CD14-positive monocyte (primary cell): ENCODE measurements around the gene GLIS2. TPM values are rescaled to one million over a fixed set of nuclear protein-coding genes. Genes with fewer than 3 reads are reported as not detected.

Experiments used
- DNase-seq, 3 donors: peaks; one replicate each; pipeline ENCODE4 v3.0.0-alpha.2; 2011 to 2022
- H2AFZ ChIP-seq: 2 replicates; pipeline ENCODE4 v1.6.0; 2012; ENCODE audit warnings: mild to moderate bottlenecking, low read depth, low read length, inconsistent platforms; ENCODE audit not compliant: insufficient read depth, poor library complexity, severe bottlenecking
- H3K27ac ChIP-seq, 2 donors: 1 replicate in 1 of 2; 2 replicates in 1 of 2; pipeline ENCODE4 v1.5.1; 2012 to 2013; ENCODE audit warnings: low read length in 2 of 2, control low read depth in 1 of 2, inconsistent platforms in 1 of 2, low read depth in 1 of 2, mild to moderate bottlenecking in 1 of 2
- H3K27me3 ChIP-seq, 2 donors: one replicate each; pipeline versions ENCODE4 v1.6.0 to v1.6.1; 2011 to 2013; ENCODE audit warnings: low read length in 2 of 2; ENCODE audit not compliant: control insufficient read depth in 2 of 2, insufficient read depth in 2 of 2
- H3K36me3 ChIP-seq, 2 donors: replicated peaks in 1 of 2; 1 replicate in 1 of 2; 2 replicates in 1 of 2; pipeline versions ENCODE4 v1.5.1 to v1.6.1; 2012 to 2013; ENCODE audit warnings: low read length in 2 of 2, control low read depth in 1 of 2, inconsistent platforms in 1 of 2, mild to moderate bottlenecking in 1 of 2; ENCODE audit not compliant: insufficient read depth in 2 of 2, control insufficient read depth in 1 of 2
- H3K4me1 ChIP-seq, 2 donors: 1 replicate in 1 of 2; 2 replicates in 1 of 2; pipeline versions ENCODE4 v1.5.1 to v1.6.1; 2012 to 2013; ENCODE audit warnings: low read length in 2 of 2, control low read depth in 1 of 2, inconsistent platforms in 1 of 2, mild to moderate bottlenecking in 1 of 2, moderate library complexity in 1 of 2; ENCODE audit not compliant: insufficient read depth in 2 of 2, control insufficient read depth in 1 of 2
- H3K4me2 ChIP-seq: replicated peaks from 2 replicates; pipeline ENCODE3; 2012; ENCODE audit warnings: low read length, moderate library complexity, mild to moderate bottlenecking; ENCODE audit not compliant: poor library complexity, severe bottlenecking; ENCODE audit errors: extremely low read depth
- H3K4me3 ChIP-seq, 3 experiments: fragments of 200-600 bp in 1 of 3; sonication (generic) in 1 of 3; replicated peaks in 1 of 3; 1 replicate in 2 of 3; 2 replicates in 1 of 3; pipeline ENCODE4 v1.5.1; 2011 to 2013; ENCODE audit warnings: low read length in 3 of 3, mild to moderate bottlenecking in 3 of 3, control low read depth in 2 of 3, low read depth in 2 of 3, inconsistent platforms in 1 of 3, moderate library complexity in 1 of 3
- H3K79me2 ChIP-seq: 2 replicates; pipeline ENCODE4 v1.6.0; 2012; ENCODE audit warnings: mild to moderate bottlenecking, control low read depth, inconsistent platforms, low read length, moderate library complexity; ENCODE audit not compliant: insufficient read depth
- H3K9ac ChIP-seq: 2 replicates; pipeline ENCODE4 v1.6.0; 2017; ENCODE audit warnings: low read length, mild to moderate bottlenecking; ENCODE audit not compliant: insufficient read depth, poor library complexity, severe bottlenecking
- H3K9me3 ChIP-seq, 2 donors: replicated peaks in 1 of 2; 1 replicate in 1 of 2; 2 replicates in 1 of 2; pipeline versions ENCODE4 v1.5.1 to v1.6.1; 2012 to 2013; ENCODE audit warnings: low read length in 2 of 2, control low read depth in 1 of 2; ENCODE audit not compliant: control insufficient read depth in 1 of 2, insufficient read depth in 1 of 2
- H4K20me1 ChIP-seq: 2 replicates; pipeline ENCODE4 v1.6.0; 2012; ENCODE audit warnings: mild to moderate bottlenecking, low read length, control low read depth, moderate library complexity; ENCODE audit not compliant: insufficient read depth
- H3K27ac Mint-ChIP-seq, 7 donors: one replicate each; pipeline ENCODE4 v1.8.0; 2020; ENCODE audit warnings: mild to moderate bottlenecking in 7 of 7, mixed read lengths in 7 of 7, moderate library complexity in 6 of 7, inconsistent platforms in 2 of 7
- H3K27me3 Mint-ChIP-seq, 3 donors: one replicate each; pipeline ENCODE4 v1.8.0; 2021 to 2022; ENCODE audit warnings: low read depth in 3 of 3, mild to moderate bottlenecking in 3 of 3, mixed read lengths in 3 of 3, moderate library complexity in 3 of 3, inconsistent platforms in 1 of 3
- H3K36me3 Mint-ChIP-seq, 2 donors: one replicate each; pipeline ENCODE4 v1.8.0; 2020; ENCODE audit warnings: mixed read lengths in 2 of 2, inconsistent platforms in 1 of 2, mild to moderate bottlenecking in 1 of 2
- H3K4me1 Mint-ChIP-seq: one replicate; pipeline ENCODE4 v1.8.0; 2020; ENCODE audit warnings: mild to moderate bottlenecking, mixed read lengths
- H3K4me3 Mint-ChIP-seq, 2 donors: one replicate each; pipeline ENCODE4 v1.8.0; 2020; ENCODE audit warnings: mild to moderate bottlenecking in 2 of 2, mixed read lengths in 2 of 2, moderate library complexity in 1 of 2
- H3K9me3 Mint-ChIP-seq, 7 donors: one replicate each; pipeline ENCODE4 v1.8.0; 2020 to 2022; ENCODE audit warnings: mixed read lengths in 7 of 7, mild to moderate bottlenecking in 6 of 7, moderate library complexity in 6 of 7, inconsistent platforms in 2 of 7
- CTCF ChIP-seq: fragments of 200-600 bp; IDR thresholded peaks from one replicate; pipeline ENCODE4 v1.8.0; 2022; ENCODE audit warnings: antibody characterized with exemption, mild to moderate bottlenecking
- WGBS: methylation state at CpG from one replicate; pipeline ENCODE4 v1.1.5; 2013; ENCODE audit warnings: missing lambda C conversion rate; ENCODE audit not compliant: insufficient coverage; 5-methylcytosine and 5-hydroxymethylcytosine counted together
- intact Hi-C, 2 donors: fragments of 100-400 bp; cut with micrococcal nuclease; formaldehyde crosslinking; loops; one replicate each; pipeline versions ENCODE4 v1.15.0 to v1.15.1; 2023
- polyA plus RNA-seq, 3 donors: library from polyadenylated mRNA; depleted of rRNA in 1 of 3; unstranded in 2 of 3; stranded (reverse) in 1 of 3; fragments of 300-500 nt in 2 of 3; fragments of >200 nt in 1 of 3; fragmentation: Illumina TruSeq in 2 of 3; gene quantifications; 1 replicate in 2 of 3; 2 replicates in 1 of 3; pipeline ENCODE4 v1.2.3, GENCODE V29; 2012 to 2021

Gene GLIS2
- polyA plus RNA-seq, 3 donors = 0.03 TPM; not detected in 2

DNA sequence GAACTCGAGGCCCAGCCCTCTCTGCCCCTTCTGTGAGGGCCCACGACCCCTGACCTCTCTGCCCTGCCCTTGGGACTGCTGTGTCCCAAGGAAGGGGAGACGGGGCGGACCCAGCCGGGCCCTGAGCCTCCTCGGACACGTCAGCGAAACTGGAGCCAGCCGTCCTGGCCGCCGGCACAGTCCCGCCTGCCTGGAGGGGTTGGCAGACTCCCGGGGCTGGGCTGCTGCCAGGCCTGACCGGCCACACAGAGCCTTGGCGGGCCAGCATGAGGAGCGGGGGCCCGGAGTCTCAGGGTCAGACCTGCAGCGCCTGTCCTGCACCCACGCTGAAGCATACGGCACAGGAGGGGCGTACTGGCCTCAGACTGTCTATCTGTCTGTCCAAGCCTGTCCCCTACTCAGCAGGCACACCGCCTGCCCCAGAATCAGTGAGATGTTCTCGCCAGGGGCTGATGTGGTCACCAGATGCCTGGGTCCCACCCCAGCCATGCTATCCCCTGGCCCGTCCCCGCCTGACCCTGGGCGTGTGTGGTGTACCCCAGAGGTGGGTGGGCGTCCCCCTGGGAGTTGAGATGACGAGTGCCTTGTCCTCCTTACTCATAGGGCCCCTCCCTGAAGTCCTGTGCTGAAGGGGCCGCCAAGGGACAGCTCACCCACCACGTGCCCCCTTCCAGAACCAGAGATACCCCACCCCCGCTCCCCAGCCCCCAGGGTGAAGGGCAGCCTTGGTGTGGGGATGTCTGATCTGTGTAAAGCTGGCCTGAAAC lies 60.4 kb downstream of the GLIS2 start:
- TF ChIP-seq CTCF = no peak
- intact Hi-C loops = no loop called here
- H2AFZ ChIP-seq = no peak overlapping the region
- 98% methylated on average over 27 of the region's 31 CpGs for WGBS
- DNase-seq = no peak
- Mint-ChIP-seq H3K27ac (no peak overlapping the region), H3K9me3 (no peaks in the 10 kb centered on the region), H3K36me3 (peaks cover 12 to 46% of the 10 kb centered on the region in 2 donors), H3K27me3 (peaks cover 2 to 4% (median 3%) of the 10 kb centered on the region in 3 donors), H3K4me1 (peaks cover 29% of the 10 kb centered on the region), H3K4me3 (no peak overlapping the region)
- no peak overlapping the region for H3K9ac ChIP-seq
- no peak overlapping the region for H3K4me3 ChIP-seq
- no peaks in the 10 kb centered on the region for H3K9me3 ChIP-seq
- H3K4me1 ChIP-seq = peaks cover 14 to 26% of the 10 kb centered on the region in 2 donors
- peaks cover 10% of the 10 kb centered on the region for H3K79me2 ChIP-seq
- peaks cover 97% of the 10 kb centered on the region for H4K20me1 ChIP-seq
- no peak overlapping the region for H3K27ac ChIP-seq
- no peak overlapping the region for H3K4me2 ChIP-seq
- no peaks in the 10 kb centered on the region for H3K27me3 ChIP-seq
- peaks cover 36 to 38% of the 10 kb centered on the region in 2 donors for H3K36me3 ChIP-seq

DNA sequence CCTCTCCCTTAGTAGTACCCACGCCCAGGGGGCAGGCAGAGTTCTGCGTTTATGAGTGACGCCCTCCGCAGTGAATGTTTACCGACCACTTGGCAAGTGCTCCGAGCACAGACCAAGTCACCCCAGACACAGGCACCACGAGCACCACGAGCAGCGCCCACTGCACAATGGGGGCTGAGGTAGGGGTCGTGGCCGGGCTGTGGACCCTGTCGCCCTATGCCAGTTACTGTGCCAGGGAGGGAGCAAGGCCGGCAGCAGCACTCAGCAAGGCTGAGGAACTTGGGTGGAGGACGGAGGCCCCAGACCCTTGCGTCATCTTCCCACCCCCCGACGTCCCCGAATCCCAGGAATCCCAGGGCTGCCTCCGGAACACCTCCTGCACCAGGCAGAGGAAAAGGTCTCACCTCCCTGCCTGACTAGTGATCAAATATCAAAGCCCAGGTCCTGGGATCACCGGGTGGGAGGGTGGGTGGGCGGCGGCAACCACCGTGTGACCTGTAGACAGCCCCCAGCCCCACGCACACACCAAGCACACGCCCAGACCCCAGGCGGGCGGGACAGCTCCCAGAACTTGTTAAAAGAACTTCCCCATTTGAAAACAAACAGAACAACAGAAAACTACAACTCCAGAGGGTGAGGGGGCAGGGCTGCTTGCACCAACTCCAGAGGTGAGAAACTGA lies 61.2 kb downstream of the GLIS2 start:
- H3K79me2 ChIP-seq = peaks cover 7% of the 10 kb centered on the region
- WGBS = 92% methylated on average over 15 of the region's 27 CpGs
- Mint-ChIP-seq H3K4me1 (peaks cover 28% of the 10 kb centered on the region), H3K27me3 (peaks cover 2 to 4% (median 3%) of the 10 kb centered on the region in 3 donors), H3K9me3 (no peaks in the 10 kb centered on the region), H3K27ac (no peak overlapping the region), H3K4me3 (no peak overlapping the region), H3K36me3 (peaks cover 14 to 49% of the 10 kb centered on the region in 2 donors)
- H3K27me3 ChIP-seq = no peaks in the 10 kb centered on the region
- H4K20me1 ChIP-seq = peaks cover 97% of the 10 kb centered on the region
- H3K4me3 ChIP-seq = no peak overlapping the region
- intact Hi-C loops = no loop called here
- peaks cover 43 to 46% of the 10 kb centered on the region in 2 donors for H3K36me3 ChIP-seq
- H3K4me1 ChIP-seq = peaks cover 14 to 18% of the 10 kb centered on the region in 2 donors
- TF ChIP-seq CTCF = no peak
- H3K27ac ChIP-seq = no peak overlapping the region
- H3K9me3 ChIP-seq = no peaks in the 10 kb centered on the region
- H3K4me2 ChIP-seq = no peak overlapping the region
- DNase-seq = no peak
- no peak overlapping the region for H2AFZ ChIP-seq
- H3K9ac ChIP-seq = no peak overlapping the region
